Subcutaneous abdominal adipose tissue (tissue), 5 donors: Measurements from ENCODE around the gene SERPING1.
A peak's percentile ranks its signal among the peaks of the same experiment; 100 is the strongest.

Experiments
- H3K27ac ChIP-seq: one replicate; pipeline ENCODE4 v1.7.0; 2013; ENCODE audit warnings: low read depth, mild to moderate bottlenecking, inconsistent platforms, low read length, moderate library complexity
- H3K27me3 ChIP-seq, 5 donors: one replicate each; pipeline ENCODE4 v1.7.0; 2013; ENCODE audit warnings: low read length in 5 of 5, inconsistent platforms in 1 of 5; ENCODE audit not compliant: control insufficient read depth in 5 of 5, insufficient read depth in 4 of 5
- H3K36me3 ChIP-seq, 5 donors: one replicate each; pipeline ENCODE4 v1.7.0; 2013; ENCODE audit warnings: low read length in 5 of 5; ENCODE audit not compliant: control insufficient read depth in 5 of 5, insufficient read depth in 5 of 5
- H3K4me1 ChIP-seq, 5 donors: one replicate each; pipeline ENCODE4 v1.7.0; 2013; ENCODE audit warnings: low read length in 5 of 5, mild to moderate bottlenecking in 3 of 5, moderate library complexity in 1 of 5; ENCODE audit not compliant: control insufficient read depth in 5 of 5, insufficient read depth in 5 of 5
- H3K4me3 ChIP-seq, 5 donors: one replicate each; pipeline ENCODE4 v1.7.0; 2013; ENCODE audit warnings: low read length in 5 of 5, low read depth in 1 of 5
- H3K9ac ChIP-seq, 5 donors: one replicate each; pipeline ENCODE4 v1.7.0; 2013; ENCODE audit warnings: low read length in 5 of 5, mild to moderate bottlenecking in 4 of 5, moderate library complexity in 3 of 5
- H3K9me3 ChIP-seq, 5 donors: one replicate each; pipeline ENCODE4 v1.7.0; 2013; ENCODE audit warnings: low read length in 5 of 5; ENCODE audit not compliant: control insufficient read depth in 5 of 5
- donor health status: healthy.
- donor health status: healthy.
- donor health status: healthy.
- donor health status: healthy.
- donor health status: healthy.

Gene SERPING1

GRCh38 chr11:57658023-57658361, 60.5 kb downstream of the SERPING1 start:
- peaks cover 7 to 36% (median 27%) of the 10 kb centered on the region in 5 donors for H3K36me3 ChIP-seq
- peaks cover 4 to 19% (median 17%) of the 10 kb centered on the region in 5 donors for H3K4me1 ChIP-seq
- no peaks in the 10 kb centered on the region for H3K27me3 ChIP-seq
- peak overlapping the region; percentile 86 for H3K27ac ChIP-seq
- peak overlapping the region; percentile 88 to 97 (median 91) for H3K4me3 ChIP-seq
- H3K9ac ChIP-seq, result peak overlapping the region; percentile 50 to 93 (median 87)
- no peaks in the 10 kb centered on the region for H3K9me3 ChIP-seq

GRCh38 chr11:57659669-57660068, 62.2 kb downstream of the SERPING1 start:
- H3K4me3 ChIP-seq, result no peak overlapping the region

GRCh38 chr11:57662893-57663292, 65.4 kb downstream of the SERPING1 start:
- peaks cover 7 to 36% (median 27%) of the 10 kb centered on the region in 5 donors for H3K36me3 ChIP-seq

More at GRCh38 chr11:57659669-57660068, 62.2 kb downstream of the SERPING1 start:
- no peak overlapping the region for H3K9ac ChIP-seq
- H3K27ac ChIP-seq, result no peak overlapping the region
- H3K4me1 ChIP-seq, result peaks cover 4 to 19% (median 16%) of the 10 kb centered on the region in 5 donors
- H3K27me3 ChIP-seq, result no peaks in the 10 kb centered on the region
- peaks cover 7 to 36% (median 27%) of the 10 kb centered on the region in 5 donors for H3K36me3 ChIP-seq
- H3K9me3 ChIP-seq, result no peaks in the 10 kb centered on the region

GRCh38 chr11:57663975-57664374, 66.5 kb downstream of the SERPING1 start:
- H3K9ac ChIP-seq, result no peak overlapping the region
- H3K4me1 ChIP-seq, result peaks cover 0 to 16% (median 12%) of the 10 kb centered on the region in 5 donors
- H3K36me3 ChIP-seq, result peaks cover 7 to 36% (median 27%) of the 10 kb centered on the region in 5 donors
- H3K4me3 ChIP-seq, result no peak overlapping the region
- H3K9me3 ChIP-seq, result no peaks in the 10 kb centered on the region
- no peak overlapping the region for H3K27ac ChIP-seq
- H3K27me3 ChIP-seq, result no peaks in the 10 kb centered on the region

More at GRCh38 chr11:57662893-57663292, 65.4 kb downstream of the SERPING1 start:
- Histone ChIP-seq H3K27me3 (no peaks in the 10 kb centered on the region), H3K9ac (no peak overlapping the region), H3K27ac (no peak overlapping the region), H3K4me3 (no peak overlapping the region), H3K4me1 (peaks cover 4 to 18% (median 15%) of the 10 kb centered on the region in 5 donors), H3K9me3 (no peaks in the 10 kb centered on the region)
